Karpas-422 (cell line): ENCODE results near the gene ANGPTL3. TPM values are rescaled to one million over a fixed set of nuclear protein-coding genes. Genes with fewer than 3 reads are reported as not detected.

Experiments used
- DNase-seq: peaks from one replicate; pipeline ENCODE4 v3.0.0-alpha.2; 2015
- H2AFZ ChIP-seq: fragments of 200-600 bp; sonication (generic); 2 replicates; pipeline ENCODE4 v1.6.1; 2014; ENCODE audit warnings: antibody characterized with exemption, low read length, mixed read lengths
- H3K27ac ChIP-seq: fragments of 200-600 bp; sonication (generic); 2 replicates; pipeline ENCODE4 v1.5.1; 2014; ENCODE audit warnings: mild to moderate bottlenecking, low read length, moderate library complexity
- H3K27me3 ChIP-seq: fragments of 200-600 bp; sonication (generic); 2 replicates; pipeline ENCODE4 v1.6.1; 2014; ENCODE audit warnings: low read length, mixed read lengths
- H3K36me3 ChIP-seq: fragments of 200-600 bp; sonication (generic); 2 replicates; pipeline ENCODE4 v1.6.1; 2014; ENCODE audit warnings: low read length, mixed read lengths; ENCODE audit not compliant: insufficient read depth
- H3K4me1 ChIP-seq: fragments of 200-600 bp; sonication (generic); 2 replicates; pipeline ENCODE4 v1.6.1; 2014; ENCODE audit warnings: mild to moderate bottlenecking, low read length, mixed read lengths
- H3K4me2 ChIP-seq: fragments of 200-600 bp; sonication (generic); 2 replicates; pipeline ENCODE4 v1.6.1; 2014; ENCODE audit warnings: low read length, low read depth, mild to moderate bottlenecking; ENCODE audit not compliant: poor library complexity, severe bottlenecking
- H3K4me3 ChIP-seq: fragments of 200-600 bp; sonication (generic); 2 replicates; pipeline ENCODE4 v1.5.1; 2014; ENCODE audit warnings: mild to moderate bottlenecking, antibody characterized with exemption, low read length, mixed read lengths
- H3K79me2 ChIP-seq: fragments of 200-600 bp; sonication (generic); 2 replicates; pipeline ENCODE4 v1.6.1; 2014; ENCODE audit warnings: mild to moderate bottlenecking, low read length, mixed read lengths
- H3K9ac ChIP-seq: fragments of 200-600 bp; sonication (generic); 2 replicates; pipeline ENCODE4 v1.6.0; 2014; ENCODE audit warnings: low read length
- H3K9me2 ChIP-seq: fragments of 200-600 bp; sonication (generic), shearing (Covaris generic); replicated peaks from 2 replicates; pipeline ENCODE4 v1.6.0; 2014; ENCODE audit warnings: mild to moderate bottlenecking, low read length, moderate library complexity; ENCODE audit not compliant: insufficient read depth
- H3K9me3 ChIP-seq: fragments of 300-700, 200-600 bp; sonication (generic); 2 replicates; pipeline ENCODE4 v1.6.1; 2014; ENCODE audit warnings: low read length, mixed read lengths
- H4K20me1 ChIP-seq: fragments of 200-600 bp; sonication (generic); 2 replicates; pipeline ENCODE4 v1.6.1; 2014; ENCODE audit warnings: mild to moderate bottlenecking, antibody characterized with exemption, low read length, low read depth; ENCODE audit not compliant: insufficient read depth
- total RNA-seq: library from RNA; depleted of rRNA; stranded (reverse); fragments of >200 nt; shearing (Covaris generic); gene quantifications from 2 replicates; pipeline ENCODE4 v1.2.3, GENCODE V29; 2014; ENCODE audit warnings: low replicate concordance

Gene ANGPTL3
- total RNA-seq, 1 experiment from 2014 or later: not detected

- Histone ChIP-seq H3K9ac (no peak overlapping the region), H3K79me2 (no peaks in the 10 kb centered on the region), H3K9me2 (no peaks in the 10 kb centered on the region), H3K4me2 (no peak overlapping the region), H3K4me3 (no peak overlapping the region), H3K9me3 (no peaks in the 10 kb centered on the region), H3K36me3 (no peaks in the 10 kb centered on the region), H2AFZ (no peak overlapping the region), H3K27me3 (no peaks in the 10 kb centered on the region), H4K20me1 (no peaks in the 10 kb centered on the region), H3K27ac (no peak overlapping the region), H3K4me1 (no peaks in the 10 kb centered on the region)
- no peak for DNase-seq
Observed at GRCh38 chr1:62588000-62588399, 9.3 kb upstream of the ANGPTL3 start.

DNA sequence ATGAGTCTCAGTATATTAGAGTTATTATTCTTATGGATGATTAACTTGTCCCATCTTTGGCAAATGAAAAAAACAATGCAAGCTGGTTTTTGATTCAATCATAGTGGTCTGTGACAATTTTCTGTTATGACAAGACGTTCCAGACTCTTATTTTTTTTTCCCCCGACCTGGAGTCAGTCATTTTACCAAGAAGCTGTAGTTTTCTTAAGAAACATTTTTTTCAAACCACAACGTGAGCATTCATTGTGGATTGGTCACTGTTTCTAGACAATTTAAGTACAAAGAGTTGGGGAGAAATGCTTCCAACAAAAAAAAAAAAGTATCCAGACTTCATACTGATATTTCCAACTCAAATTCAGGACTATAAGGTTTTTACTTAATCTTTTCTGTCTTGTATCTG lies 8.0 kb upstream of the ANGPTL3 start:
- no peaks in the 10 kb centered on the region for H3K36me3 ChIP-seq
- H3K27me3 ChIP-seq: no peaks in the 10 kb centered on the region
- H3K4me1 ChIP-seq: no peaks in the 10 kb centered on the region
- no peak overlapping the region for H3K9ac ChIP-seq
- no peak overlapping the region for H3K4me2 ChIP-seq
- DNase-seq: no peak
- no peaks in the 10 kb centered on the region for H3K9me3 ChIP-seq
- no peaks in the 10 kb centered on the region for H4K20me1 ChIP-seq
- H3K79me2 ChIP-seq: no peaks in the 10 kb centered on the region
- H3K9me2 ChIP-seq: no peaks in the 10 kb centered on the region
- no peak overlapping the region for H3K27ac ChIP-seq
- no peak overlapping the region for H2AFZ ChIP-seq
- no peak overlapping the region for H3K4me3 ChIP-seq

DNA sequence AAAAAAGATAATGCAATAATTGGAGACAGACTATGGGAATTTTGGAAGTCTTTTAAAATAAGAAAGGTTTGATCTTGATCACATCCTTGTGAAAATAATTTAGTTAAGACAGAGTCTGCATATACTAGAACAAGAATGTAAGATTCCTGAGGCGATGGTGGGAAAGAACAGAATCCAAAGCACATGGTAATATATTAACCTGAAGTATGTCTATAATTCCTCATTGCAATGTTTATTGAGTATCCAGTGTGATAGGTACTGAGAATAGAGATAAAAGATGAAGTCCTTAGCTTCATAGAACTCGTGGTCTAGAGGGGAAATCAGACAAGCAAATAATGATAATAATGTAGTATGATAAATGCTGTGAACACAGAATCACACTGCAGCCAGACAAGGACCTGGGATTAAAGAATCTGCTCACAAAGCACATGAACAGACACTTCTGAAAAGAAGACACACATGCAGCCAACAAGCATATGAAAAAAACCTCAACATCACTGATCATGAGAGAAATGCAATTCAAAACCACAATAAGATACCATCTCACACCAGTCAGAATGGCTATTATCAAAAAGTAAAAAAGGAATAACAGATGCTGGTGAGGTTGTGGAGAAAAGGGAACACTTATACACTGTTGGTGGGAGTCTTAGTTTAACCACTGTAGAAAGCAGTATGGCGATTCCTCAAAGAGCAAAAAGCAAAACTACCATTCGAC lies 6.9 kb upstream of the ANGPTL3 start:
- no peaks in the 10 kb centered on the region for H3K36me3 ChIP-seq
- DNase-seq: no peak
- H3K4me2 ChIP-seq: no peak overlapping the region
- no peak overlapping the region for H2AFZ ChIP-seq
- no peaks in the 10 kb centered on the region for H3K27me3 ChIP-seq
- H3K9me2 ChIP-seq: no peaks in the 10 kb centered on the region
- H3K9me3 ChIP-seq: no peaks in the 10 kb centered on the region
- no peak overlapping the region for H3K9ac ChIP-seq
- no peaks in the 10 kb centered on the region for H4K20me1 ChIP-seq
- no peak overlapping the region for H3K27ac ChIP-seq
- H3K79me2 ChIP-seq: no peaks in the 10 kb centered on the region
- no peaks in the 10 kb centered on the region for H3K4me1 ChIP-seq
- H3K4me3 ChIP-seq: no peak overlapping the region

- Histone ChIP-seq H3K9me2 (no peaks in the 10 kb centered on the region), H3K79me2 (no peaks in the 10 kb centered on the region), H3K27ac (no peak overlapping the region), H2AFZ (no peak overlapping the region), H3K9me3 (no peaks in the 10 kb centered on the region), H3K27me3 (no peaks in the 10 kb centered on the region), H3K4me3 (no peak overlapping the region), H3K9ac (no peak overlapping the region), H3K4me1 (no peaks in the 10 kb centered on the region), H3K36me3 (no peaks in the 10 kb centered on the region), H4K20me1 (no peaks in the 10 kb centered on the region), H3K4me2 (no peak overlapping the region)
- no peak for DNase-seq
Observed at GRCh38 chr1:62590970-62591368, 6.4 kb upstream of the ANGPTL3 start.

DNA sequence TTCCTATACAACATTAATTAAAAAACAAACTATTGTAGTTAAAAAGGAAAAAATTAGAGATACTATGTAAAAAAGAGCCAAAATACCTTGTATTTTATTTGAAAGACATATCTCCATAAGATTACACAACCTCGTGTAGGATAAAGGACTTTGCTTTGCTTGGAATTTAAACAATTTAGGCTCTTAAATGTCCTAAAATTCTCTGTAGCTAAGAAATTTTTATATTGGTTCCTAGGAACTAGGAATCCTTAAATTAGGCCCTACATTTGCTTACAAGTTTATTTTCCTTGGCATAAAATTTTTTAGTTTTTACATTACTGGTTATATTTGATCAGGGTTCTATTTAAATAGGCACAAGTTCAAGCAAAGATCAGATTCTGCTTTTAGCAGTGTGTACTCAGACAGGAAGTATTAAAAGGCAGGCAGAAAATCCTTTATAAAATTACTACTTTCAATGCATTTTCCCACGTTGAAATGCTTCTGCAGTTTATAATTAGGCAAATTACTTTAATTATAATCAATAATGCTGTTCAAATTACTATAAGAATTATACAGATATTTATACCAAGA lies 3.4 kb upstream of the ANGPTL3 start:
- no peak overlapping the region for H3K9ac ChIP-seq
- H4K20me1 ChIP-seq: no peaks in the 10 kb centered on the region
- DNase-seq: no peak
- no peaks in the 10 kb centered on the region for H3K36me3 ChIP-seq
- H3K9me3 ChIP-seq: no peaks in the 10 kb centered on the region
- H3K27ac ChIP-seq: no peak overlapping the region
- no peak overlapping the region for H3K4me2 ChIP-seq
- no peaks in the 10 kb centered on the region for H3K27me3 ChIP-seq
- H3K79me2 ChIP-seq: no peaks in the 10 kb centered on the region
- no peaks in the 10 kb centered on the region for H3K9me2 ChIP-seq
- no peak overlapping the region for H2AFZ ChIP-seq
- H3K4me1 ChIP-seq: no peaks in the 10 kb centered on the region
- H3K4me3 ChIP-seq: no peak overlapping the region

- no peak overlapping the region for H3K4me2 ChIP-seq
- no peaks in the 10 kb centered on the region for H3K9me2 ChIP-seq
- no peaks in the 10 kb centered on the region for H3K27me3 ChIP-seq
- H3K79me2 ChIP-seq: no peaks in the 10 kb centered on the region
- H2AFZ ChIP-seq: no peak overlapping the region
- no peak overlapping the region for H3K9ac ChIP-seq
- H3K36me3 ChIP-seq: no peaks in the 10 kb centered on the region
- H3K4me1 ChIP-seq: no peaks in the 10 kb centered on the region
- H3K9me3 ChIP-seq: no peaks in the 10 kb centered on the region
- no peak overlapping the region for H3K27ac ChIP-seq
- H4K20me1 ChIP-seq: no peaks in the 10 kb centered on the region
- H3K4me3 ChIP-seq: no peak overlapping the region
- no peak for DNase-seq
Observed at GRCh38 chr1:62595647-62596046, 1.7 kb upstream of the ANGPTL3 start.

- H3K4me3 ChIP-seq: no peak overlapping the region
- H3K9me3 ChIP-seq: no peaks in the 10 kb centered on the region
- H3K79me2 ChIP-seq: no peaks in the 10 kb centered on the region
- H3K9me2 ChIP-seq: no peaks in the 10 kb centered on the region
- H3K27ac ChIP-seq: no peak overlapping the region
- no peak overlapping the region for H3K9ac ChIP-seq
- no peaks in the 10 kb centered on the region for H4K20me1 ChIP-seq
- H3K4me2 ChIP-seq: no peak overlapping the region
- no peak for DNase-seq
- no peaks in the 10 kb centered on the region for H3K36me3 ChIP-seq
- H2AFZ ChIP-seq: no peak overlapping the region
- no peaks in the 10 kb centered on the region for H3K4me1 ChIP-seq
- H3K27me3 ChIP-seq: no peaks in the 10 kb centered on the region
Observed at GRCh38 chr1:62599044-62599443, 1.7 kb downstream of the ANGPTL3 start.

DNA sequence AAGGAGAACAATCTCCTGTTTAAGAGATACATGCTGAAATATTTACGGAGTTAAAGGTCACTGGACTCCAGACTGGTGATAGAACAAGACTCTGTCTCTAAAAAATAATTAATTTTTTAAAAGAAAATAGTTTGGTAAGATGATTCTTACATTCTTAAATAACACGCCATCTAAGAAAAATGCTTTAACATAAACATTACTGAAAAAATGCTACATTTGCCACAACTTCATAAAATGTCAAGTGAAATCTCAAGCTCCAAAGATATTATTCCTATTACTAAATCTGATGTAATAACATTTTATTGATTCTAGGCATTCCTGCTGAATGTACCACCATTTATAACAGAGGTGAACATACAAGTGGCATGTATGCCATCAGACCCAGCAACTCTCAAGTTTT lies 4.1 kb downstream of the ANGPTL3 start:
- Histone ChIP-seq H3K27me3 (no peaks in the 10 kb centered on the region), H3K79me2 (no peaks in the 10 kb centered on the region), H2AFZ (no peak overlapping the region), H3K4me3 (no peak overlapping the region), H3K9me2 (no peaks in the 10 kb centered on the region), H3K36me3 (no peaks in the 10 kb centered on the region), H3K4me1 (no peaks in the 10 kb centered on the region), H3K9me3 (no peaks in the 10 kb centered on the region), H3K4me2 (no peak overlapping the region), H4K20me1 (no peaks in the 10 kb centered on the region), H3K9ac (no peak overlapping the region), H3K27ac (no peak overlapping the region)
- no peak for DNase-seq
